ENCODE data around the gene MACROD2. TPM values are rescaled to one million over a fixed set of nuclear protein-coding genes. Genes with fewer than 3 reads are reported as not detected.

The MACROD2 gene
- total and polyA plus RNA-seq, 2 experiments from 2014 or later, result 2.8 to 4.3 TPM

GRCh38 chr20:15220009-15220656 lies 1224.8 kb downstream of the MACROD2 start:
- Mint-ChIP-seq H3K36me3 (ENCODE audit: low read depth) (no peaks in the 10 kb centered on the region), H3K4me1 (peaks cover 34% of the 10 kb centered on the region), H3K9me3 (no peaks in the 10 kb centered on the region), H3K27me3 (ENCODE audit: insufficient read depth, low read depth, poor library complexity) (no peaks in the 10 kb centered on the region), H3K27ac (no peak overlapping the region), H3K4me3 (no peak overlapping the region)
- H3F3A ChIP-seq (replicated peaks; ENCODE audit: low read depth), result no peaks in the 10 kb centered on the region
- peaks cover 27% of the 10 kb centered on the region; the same call in 1 of the 2 replicates for H3K4me1 ChIP-seq (ENCODE audit: insufficient read depth)
- ATAC-seq, result no peak
- TF ChIP-seq EZH2 (IDR thresholded peaks at IDR 0.05; ENCODE audit: low read depth, unreplicated experiment), result no peak
- no peak for TF ChIP-seq STAT1 (IDR thresholded peaks at IDR 0.05; ENCODE audit: unreplicated experiment)
- TF ChIP-seq CREB1 (CRISPR knock-in tag; IDR thresholded peaks at IDR 0.05; ENCODE audit: low read depth), result no peak
- no peak for TF ChIP-seq ZNF331 (CRISPR knock-in tag; IDR thresholded peaks at IDR 0.05; ENCODE audit: low read depth)
- TF ChIP-seq EZH2phosphoT487 (IDR thresholded peaks at IDR 0.05; ENCODE audit: unreplicated experiment), result no peak
- TF ChIP-seq, protein P1, sequence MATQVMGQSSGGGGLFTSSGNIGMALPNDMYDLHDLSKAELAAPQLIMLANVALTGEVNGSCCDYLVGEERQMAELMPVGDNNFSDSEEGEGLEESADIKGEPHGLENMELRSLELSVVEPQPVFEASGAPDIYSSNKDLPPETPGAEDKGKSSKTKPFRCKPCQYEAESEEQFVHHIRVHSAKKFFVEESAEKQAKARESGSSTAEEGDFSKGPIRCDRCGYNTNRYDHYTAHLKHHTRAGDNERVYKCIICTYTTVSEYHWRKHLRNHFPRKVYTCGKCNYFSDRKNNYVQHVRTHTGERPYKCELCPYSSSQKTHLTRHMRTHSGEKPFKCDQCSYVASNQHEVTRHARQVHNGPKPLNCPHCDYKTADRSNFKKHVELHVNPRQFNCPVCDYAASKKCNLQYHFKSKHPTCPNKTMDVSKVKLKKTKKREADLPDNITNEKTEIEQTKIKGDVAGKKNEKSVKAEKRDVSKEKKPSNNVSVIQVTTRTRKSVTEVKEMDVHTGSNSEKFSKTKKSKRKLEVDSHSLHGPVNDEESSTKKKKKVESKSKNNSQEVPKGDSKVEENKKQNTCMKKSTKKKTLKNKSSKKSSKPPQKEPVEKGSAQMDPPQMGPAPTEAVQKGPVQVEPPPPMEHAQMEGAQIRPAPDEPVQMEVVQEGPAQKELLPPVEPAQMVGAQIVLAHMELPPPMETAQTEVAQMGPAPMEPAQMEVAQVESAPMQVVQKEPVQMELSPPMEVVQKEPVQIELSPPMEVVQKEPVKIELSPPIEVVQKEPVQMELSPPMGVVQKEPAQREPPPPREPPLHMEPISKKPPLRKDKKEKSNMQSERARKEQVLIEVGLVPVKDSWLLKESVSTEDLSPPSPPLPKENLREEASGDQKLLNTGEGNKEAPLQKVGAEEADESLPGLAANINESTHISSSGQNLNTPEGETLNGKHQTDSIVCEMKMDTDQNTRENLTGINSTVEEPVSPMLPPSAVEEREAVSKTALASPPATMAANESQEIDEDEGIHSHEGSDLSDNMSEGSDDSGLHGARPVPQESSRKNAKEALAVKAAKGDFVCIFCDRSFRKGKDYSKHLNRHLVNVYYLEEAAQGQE (IDR thresholded peaks at IDR 0.05; ENCODE audit: unreplicated experiment), result no peak
- no peak for TF ChIP-seq CTCF (conservative IDR thresholded peaks at IDR 0.05; ENCODE audit: low read depth in 2 of 2)
- no peak for TF ChIP-seq POLR2AphosphoS5 (IDR thresholded peaks at IDR 0.05; ENCODE audit: low read depth)
- TF ChIP-seq, protein P2, sequence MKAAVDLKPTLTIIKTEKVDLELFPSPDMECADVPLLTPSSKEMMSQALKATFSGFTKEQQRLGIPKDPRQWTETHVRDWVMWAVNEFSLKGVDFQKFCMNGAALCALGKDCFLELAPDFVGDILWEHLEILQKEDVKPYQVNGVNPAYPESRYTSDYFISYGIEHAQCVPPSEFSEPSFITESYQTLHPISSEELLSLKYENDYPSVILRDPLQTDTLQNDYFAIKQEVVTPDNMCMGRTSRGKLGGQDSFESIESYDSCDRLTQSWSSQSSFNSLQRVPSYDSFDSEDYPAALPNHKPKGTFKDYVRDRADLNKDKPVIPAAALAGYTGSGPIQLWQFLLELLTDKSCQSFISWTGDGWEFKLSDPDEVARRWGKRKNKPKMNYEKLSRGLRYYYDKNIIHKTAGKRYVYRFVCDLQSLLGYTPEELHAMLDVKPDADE (IDR thresholded peaks at IDR 0.05), result no peak
- no peak for TF ChIP-seq JUNB (IDR thresholded peaks at IDR 0.05; ENCODE audit: unreplicated experiment)
- TF ChIP-seq NANOG (IDR thresholded peaks at IDR 0.05; ENCODE audit: borderline replicate concordance), result no peak
- no peak for TF ChIP-seq ZNF114 (CRISPR knock-in tag; IDR thresholded peaks at IDR 0.05)
- TF ChIP-seq ZNF462 (CRISPR knock-in tag; IDR thresholded peaks at IDR 0.05), result no peak
- H3K79me2 ChIP-seq (replicated peaks; ENCODE audit: insufficient read depth), result no peaks in the 10 kb centered on the region
- no peaks in the 10 kb centered on the region for H3K27me3 ChIP-seq (ENCODE audit: insufficient read depth)
- no peak overlapping the region for H3K4me2 ChIP-seq
- DNase-seq (ENCODE audit: low spot score), result no peak
- no peaks in the 10 kb centered on the region for H3K36me3 ChIP-seq (ENCODE audit: insufficient read depth)
- no peak overlapping the region for H3K4me3 ChIP-seq
- no peaks in the 10 kb centered on the region for H4K20me1 ChIP-seq (replicated peaks; ENCODE audit: insufficient read depth)
- no peak overlapping the region for H3K27ac ChIP-seq (ENCODE audit: low read depth)
- H2AFZ ChIP-seq, result no peak overlapping the region
- no peaks in the 10 kb centered on the region for H3K9me2 ChIP-seq (ENCODE audit: insufficient read depth)

All from GM23338 (cell line).